Glomerular endothelial cell (primary cell): Measurements from ENCODE around the gene CCDC121. TPM values are rescaled to one million over a fixed set of nuclear protein-coding genes. Genes with fewer than 3 reads are reported as not detected.
"Not testable (repeated sequence)": the region's sequence is repeated elsewhere in the genome, so short reads cannot be mapped to it uniquely, and the experiment has no call there.

ENCODE experiments used
- DNase-seq: peaks from one replicate; pipeline ENCODE4 v3.0.0-alpha.2; 2011; ENCODE audit warnings: low read depth, low spot score; ENCODE audit errors: extremely low read depth
- total RNA-seq: library from RNA; depleted of rRNA; stranded (reverse); fragments of >200 nt; gene quantifications from 2 replicates; pipeline ENCODE4 v1.2.3, GENCODE V29; 2015

CCDC121 gene
- total RNA-seq, 1 donor from 2014 or later, result 1.5 TPM

- DNase-seq, result no peak
These were observed 9.3 kb upstream of the CCDC121 start for GRCh38 chr2:27638037-27638637.

GRCh38 chr2:27636766-27637165 is 8.0 kb upstream of the CCDC121 start:
- DNase-seq, result no peak

GRCh38 chr2:27634291-27634690 is 5.5 kb upstream of the CCDC121 start:
- DNase-seq, result no peak

GRCh38 chr2:27630257-27630656 is 1.4 kb upstream of the CCDC121 start:
- DNase-seq, result not testable (repeated sequence)

- no peak for DNase-seq
These were observed 647 bp downstream of the CCDC121 start for GRCh38 chr2:27627963-27628766.

GRCh38 chr2:27626921-27627320 is 1.9 kb downstream of the CCDC121 start:
- not testable (repeated sequence) for DNase-seq

GRCh38 chr2:27626323-27626722 is 2.5 kb downstream of the CCDC121 start:
- not testable (repeated sequence) for DNase-seq

GRCh38 chr2:27624943-27625342 is 3.9 kb downstream of the CCDC121 start:
- no peak for DNase-seq

GRCh38 chr2:27622921-27623384 is 5.9 kb downstream of the CCDC121 start:
- no peak for DNase-seq

- DNase-seq, result no peak
These were observed 7.3 kb downstream of the CCDC121 start for GRCh38 chr2:27621524-27621923.

GRCh38 chr2:27615316-27615715 is 13.5 kb downstream of the CCDC121 start:
- no peak for DNase-seq

- DNase-seq, result no peak
These were observed 14.8 kb downstream of the CCDC121 start for GRCh38 chr2:27613985-27614384.

- DNase-seq, result no peak
These were observed 22.2 kb downstream of the CCDC121 start for GRCh38 chr2:27606611-27607010.

- no peak for DNase-seq
These were observed 32.2 kb downstream of the CCDC121 start for GRCh38 chr2:27596627-27597026.

GRCh38 chr2:27595412-27595811 is 33.4 kb downstream of the CCDC121 start:
- DNase-seq, result not testable (repeated sequence)

- not testable (repeated sequence) for DNase-seq
These were observed 34.6 kb downstream of the CCDC121 start for GRCh38 chr2:27594020-27594703.

GRCh38 chr2:27593240-27593639 is 35.6 kb downstream of the CCDC121 start:
- DNase-seq, result no peak

- no peak for DNase-seq
These were observed 37.1 kb downstream of the CCDC121 start for GRCh38 chr2:27591745-27592144.

GRCh38 chr2:27588308-27588707 is 40.5 kb downstream of the CCDC121 start:
- DNase-seq, result no peak

- no peak for DNase-seq
These were observed 41.8 kb downstream of the CCDC121 start for GRCh38 chr2:27587025-27587424.

GRCh38 chr2:27584597-27584996 is 44.2 kb downstream of the CCDC121 start:
- DNase-seq, result no peak
